IPS DF 4.7 (cell line): ENCODE results near the gene AGAP1.

Experiments
- DNase-seq: peaks from one replicate; pipeline ENCODE4 v3.0.0-alpha.2; 2013; ENCODE audit warnings: low spot score; ENCODE audit errors: extremely low read depth

Gene AGAP1

DNA sequence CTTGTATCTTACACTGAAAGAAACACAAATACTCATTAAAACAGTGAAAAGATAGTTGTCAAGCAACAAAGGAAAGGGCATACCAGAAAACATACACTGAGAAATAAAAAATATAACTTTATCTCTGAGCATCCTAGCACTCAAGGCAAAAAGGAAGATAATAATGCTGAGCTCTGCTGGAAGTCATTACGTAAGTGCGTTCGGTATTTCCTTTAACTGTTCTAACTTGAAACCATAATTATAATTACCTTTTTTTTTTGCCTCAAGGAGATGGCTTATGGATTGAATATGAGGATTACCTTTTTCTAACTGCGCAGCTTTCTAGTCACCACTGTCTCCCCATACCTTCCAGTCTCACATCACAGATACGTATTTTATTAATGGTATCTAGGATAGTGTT is 366.3 kb downstream of the AGAP1 start:
- DNase-seq = no peak

DNA sequence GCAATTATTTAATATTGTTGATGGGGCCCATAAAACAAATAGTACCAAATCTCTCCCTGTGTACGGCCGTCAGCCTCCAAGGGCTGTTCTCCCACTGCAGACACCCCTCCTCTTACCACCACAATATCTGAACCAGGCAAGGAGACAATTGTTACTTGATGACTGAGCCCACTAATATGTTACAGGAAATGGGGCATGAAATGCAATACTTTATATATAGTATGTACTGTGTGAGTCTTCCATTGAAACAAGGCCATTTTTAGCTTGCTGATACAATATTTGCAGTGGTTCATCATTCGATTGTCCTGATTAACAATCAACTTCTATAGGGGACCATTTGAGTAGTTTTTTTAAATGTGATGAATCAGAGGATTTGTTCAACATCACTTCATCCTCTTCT is 367.0 kb downstream of the AGAP1 start:
- no peak for DNase-seq

DNA sequence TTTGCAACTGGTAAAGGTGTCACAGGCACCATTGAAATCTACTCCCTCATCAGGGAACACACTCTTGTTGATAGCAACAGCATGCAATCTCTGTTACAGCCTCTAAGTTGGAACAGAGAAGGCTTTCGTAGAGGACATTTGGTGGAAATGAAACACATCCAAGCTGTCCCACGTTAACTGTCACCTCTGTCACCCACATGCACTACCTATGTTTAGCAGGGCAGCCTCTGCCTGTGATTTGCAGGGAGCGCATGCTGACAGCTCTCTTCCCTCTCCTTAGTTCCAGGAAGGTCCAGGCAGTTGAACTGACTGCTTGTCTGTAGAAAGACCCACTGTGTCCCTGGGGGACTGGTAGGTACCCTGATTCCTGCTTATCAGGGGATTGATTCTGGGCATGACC is 367.5 kb downstream of the AGAP1 start:
- no peak for DNase-seq

DNA sequence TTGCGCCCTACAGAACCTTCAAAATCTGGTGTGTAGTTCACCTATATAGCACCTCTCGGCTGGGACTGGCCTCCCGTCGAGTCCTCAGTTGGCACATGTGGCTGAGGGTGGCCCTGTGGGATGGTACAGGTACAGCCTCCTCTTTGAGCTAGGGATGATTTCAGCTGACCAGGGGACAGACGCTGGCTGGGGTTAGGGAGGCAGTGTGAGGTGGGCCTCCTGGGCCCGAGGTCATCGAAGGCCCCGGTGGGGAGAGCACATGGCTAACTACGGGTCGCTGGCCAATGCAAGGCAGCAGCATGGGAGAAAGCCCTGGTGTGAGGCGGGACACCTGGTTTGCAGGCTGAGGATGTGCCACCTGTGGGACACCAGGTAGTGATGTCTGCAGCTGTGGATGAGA is 369.6 kb downstream of the AGAP1 start:
- DNase-seq = no peak

DNA sequence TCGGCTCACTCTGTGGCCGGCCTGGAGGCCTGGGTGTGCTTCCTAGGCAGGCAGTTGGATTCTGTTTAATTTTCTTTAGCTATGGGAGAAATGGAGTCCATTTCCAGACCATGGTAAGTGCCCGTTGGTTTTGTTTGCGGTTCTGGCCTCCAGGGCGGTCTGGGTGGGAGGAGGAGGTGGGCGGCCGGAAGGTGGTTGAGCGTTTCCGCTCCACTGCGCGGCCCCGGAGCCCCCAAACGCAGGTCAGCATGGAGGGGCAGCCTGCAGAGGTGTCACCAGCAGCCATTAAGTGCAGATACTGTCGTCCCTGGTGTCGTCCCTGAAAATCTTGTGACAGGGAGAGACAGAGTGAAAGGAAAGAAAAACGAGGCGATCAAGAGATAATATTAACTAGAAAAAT is 370.5 kb downstream of the AGAP1 start:
- no peak for DNase-seq

DNA sequence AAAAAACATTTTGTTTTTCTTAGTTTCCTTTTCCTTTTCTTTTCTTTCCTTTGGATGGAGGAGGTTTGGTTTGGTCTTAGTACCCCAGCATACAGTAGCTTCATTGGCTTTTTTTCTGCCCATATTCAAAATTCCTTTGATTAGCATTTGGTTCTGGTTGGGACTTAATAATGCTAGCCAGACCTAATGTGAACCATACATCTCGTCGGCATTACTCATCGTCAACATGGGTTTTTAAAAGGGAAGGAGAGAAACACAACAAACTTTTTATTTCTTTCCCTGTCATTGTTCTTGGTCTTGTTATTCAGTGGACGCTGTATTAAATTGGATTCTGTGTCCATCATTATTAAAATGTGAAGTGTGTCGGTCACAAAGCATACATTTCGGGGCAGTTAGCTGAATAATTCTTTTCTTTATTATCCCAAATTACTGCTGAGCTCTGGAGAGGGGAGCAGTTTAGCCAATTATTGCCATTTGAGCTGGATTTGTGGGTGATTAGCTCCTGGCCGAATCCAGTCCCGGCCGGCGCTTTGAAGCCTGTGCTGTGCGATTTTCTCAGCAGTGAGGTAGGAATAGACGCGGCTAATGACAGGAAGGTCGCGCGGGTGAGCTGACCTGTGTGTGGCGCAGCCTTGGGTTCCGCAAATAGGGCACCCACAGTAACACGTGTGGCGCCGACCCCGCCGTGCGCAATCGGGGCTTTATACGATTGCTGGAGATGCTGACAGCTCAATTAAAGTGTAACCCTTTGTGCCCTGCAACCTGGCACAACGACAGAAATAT is 371.1 kb downstream of the AGAP1 start:
- DNase-seq = no peak

DNA sequence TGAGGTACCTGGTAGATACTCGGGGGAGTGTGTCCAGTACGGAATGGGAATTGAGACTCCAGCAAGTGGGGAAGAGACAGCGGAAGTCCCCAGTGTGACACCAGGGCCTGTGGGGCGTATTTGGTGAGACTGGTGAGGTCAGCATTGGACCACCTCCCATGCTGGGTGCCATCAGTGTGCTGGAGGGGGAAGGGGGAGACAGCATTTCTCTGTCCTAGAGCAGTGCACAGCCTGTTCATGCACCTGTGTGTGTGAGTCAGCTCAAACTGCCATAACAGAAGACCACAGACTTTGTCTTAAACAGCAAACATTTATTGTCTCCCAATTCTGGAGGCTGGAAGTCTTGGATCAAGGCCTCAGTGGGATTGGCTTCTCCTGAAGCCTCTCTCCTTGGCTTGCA is 372.5 kb downstream of the AGAP1 start:
- no peak for DNase-seq

DNA sequence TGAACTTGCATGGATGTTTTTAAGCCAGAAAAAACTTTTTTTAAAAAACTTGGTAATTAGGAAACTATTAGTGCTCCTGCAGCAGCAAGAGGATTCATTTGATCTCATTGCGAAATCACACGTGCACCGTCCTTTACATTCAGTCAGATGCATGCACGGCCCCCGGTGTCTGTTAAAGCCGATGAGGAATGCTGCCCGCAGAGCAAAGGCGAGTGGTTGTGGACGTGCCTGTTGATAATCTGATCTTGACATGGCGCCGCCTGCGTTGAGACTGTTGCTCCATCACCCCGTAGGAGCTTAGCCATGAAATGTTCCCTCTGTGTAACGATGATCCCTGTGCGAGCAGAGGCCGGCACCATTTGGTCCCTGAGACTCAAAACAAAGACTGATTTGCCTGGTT is 374.4 kb downstream of the AGAP1 start:
- no peak for DNase-seq

DNA sequence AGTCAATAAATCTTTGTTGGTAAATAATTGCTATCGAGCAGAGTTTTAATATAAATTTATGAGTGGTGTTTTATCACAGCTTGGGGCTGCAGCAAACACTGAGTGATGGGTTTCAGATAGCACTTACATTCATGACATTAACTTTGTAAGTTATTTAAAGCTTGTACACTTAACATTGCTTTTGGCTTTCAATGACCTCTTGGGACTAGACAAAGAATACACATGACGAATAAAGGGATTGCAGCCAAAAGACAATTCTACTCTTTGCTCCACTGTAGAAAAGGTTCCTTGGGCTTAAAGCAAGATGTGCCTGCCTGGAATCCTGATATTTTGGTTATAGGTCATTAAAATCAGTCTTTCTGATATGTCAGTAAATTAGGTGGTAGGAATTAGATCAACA is 374.8 kb downstream of the AGAP1 start:
- DNase-seq = no peak

DNA sequence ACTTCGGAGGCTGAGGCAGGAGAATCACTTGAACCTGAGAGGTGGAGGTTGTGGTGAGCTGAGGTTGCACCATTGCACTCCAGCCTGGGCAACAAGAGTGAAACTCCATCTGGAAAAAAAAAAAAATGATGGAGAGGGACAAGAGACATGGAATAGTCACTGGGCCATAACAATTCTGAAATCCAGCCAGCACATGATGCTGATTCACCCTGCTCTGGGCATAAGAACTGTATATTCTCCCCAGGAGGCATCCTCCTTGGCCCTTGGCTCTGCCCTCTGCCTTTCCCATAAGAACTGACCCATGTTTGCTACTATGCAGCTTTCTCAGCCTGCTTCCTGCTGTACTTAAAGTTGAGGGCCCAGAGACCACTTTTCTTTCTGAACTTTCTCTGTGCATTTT is 376.7 kb downstream of the AGAP1 start:
- DNase-seq = no peak

DNA sequence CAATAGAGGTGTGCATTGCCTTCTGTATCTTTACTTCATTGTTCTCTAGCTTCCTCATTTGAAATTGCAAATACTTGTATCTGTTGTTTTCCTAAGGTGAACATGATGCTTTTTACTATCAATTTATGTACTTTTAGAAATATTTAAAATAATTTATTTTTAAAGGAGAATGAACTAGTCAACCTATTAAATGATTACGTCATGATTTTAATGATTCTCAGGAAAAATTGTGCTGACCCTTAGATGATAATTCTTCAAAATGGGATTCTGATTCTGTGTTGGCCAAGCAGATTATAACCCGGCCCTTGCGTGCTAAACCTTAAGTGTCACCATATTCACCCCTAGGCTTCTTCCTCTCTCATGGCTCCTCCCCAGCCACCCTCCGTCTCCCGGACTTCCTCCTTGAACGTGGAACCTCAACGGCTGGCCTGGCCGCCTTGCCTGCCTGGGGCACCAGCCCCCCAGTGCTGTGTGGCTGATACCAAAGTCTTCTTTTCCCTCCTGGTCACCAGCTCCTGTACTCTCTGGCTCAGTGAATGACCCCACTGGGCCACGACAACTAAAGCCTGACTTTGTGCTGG is 382.3 kb downstream of the AGAP1 start:
- DNase-seq = no peak

DNA sequence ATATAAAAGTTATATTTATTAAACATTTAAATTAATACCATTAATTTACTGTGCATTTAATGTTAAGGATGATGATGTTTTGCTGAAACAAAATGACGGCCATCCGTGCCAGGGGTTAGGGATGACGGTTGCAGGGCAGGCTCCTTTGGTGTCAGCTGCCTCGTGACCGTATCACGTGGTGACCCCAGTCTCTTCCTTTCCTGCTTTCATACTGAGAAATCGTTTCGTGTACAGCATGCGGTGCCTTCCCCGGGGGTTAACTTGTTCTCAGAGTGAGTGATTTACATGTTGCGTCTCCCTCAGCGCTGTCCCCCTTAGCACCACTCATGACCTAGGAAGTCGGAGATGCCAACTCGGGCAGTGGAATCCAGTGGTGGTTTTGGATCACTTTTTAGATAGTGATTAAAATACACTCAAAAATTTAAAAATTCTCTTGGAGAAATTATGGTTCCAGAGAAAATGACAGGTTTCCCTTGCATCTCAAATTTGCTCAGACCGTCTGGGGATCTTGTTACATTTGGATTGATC is 383.5 kb downstream of the AGAP1 start:
- DNase-seq = no peak

DNA sequence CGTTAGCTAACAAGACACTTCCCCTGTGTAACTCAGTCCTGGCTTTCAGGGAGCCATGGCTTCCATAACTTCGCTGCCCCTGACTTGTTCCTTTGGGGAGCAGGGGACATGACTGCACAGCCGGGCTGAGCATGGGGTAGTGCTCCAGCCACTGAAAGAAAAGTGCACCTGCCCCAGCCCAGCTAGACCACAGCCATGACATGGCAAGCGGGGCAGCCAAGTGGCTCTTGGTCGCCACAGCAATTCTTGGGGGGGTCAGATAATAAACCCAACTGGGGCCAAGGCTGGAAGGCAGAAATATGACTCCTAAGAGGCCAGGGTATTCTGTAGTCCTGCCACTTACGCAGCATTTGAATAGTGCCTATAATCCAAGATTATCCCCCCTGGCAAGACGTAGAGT is 385.3 kb downstream of the AGAP1 start:
- DNase-seq = no peak

DNA sequence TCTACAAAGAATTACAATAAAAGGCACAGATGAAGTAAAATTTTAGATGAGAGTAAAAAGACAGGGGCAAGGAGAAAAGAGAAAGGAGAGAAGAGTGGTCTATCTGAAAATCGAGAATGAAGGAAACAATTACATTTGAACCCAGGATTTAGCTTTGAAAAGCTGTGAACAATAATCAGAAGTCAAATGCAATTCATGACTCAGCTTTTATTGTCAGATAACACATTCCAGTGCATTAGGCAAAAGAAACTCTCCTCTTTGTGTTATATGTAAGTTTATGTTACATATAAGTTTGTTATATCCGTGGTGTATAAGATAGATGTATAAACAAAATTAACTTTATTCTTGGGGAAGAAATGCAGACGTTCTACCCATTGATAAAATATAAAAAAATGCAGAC is 389.8 kb downstream of the AGAP1 start:
- DNase-seq = no peak

DNA sequence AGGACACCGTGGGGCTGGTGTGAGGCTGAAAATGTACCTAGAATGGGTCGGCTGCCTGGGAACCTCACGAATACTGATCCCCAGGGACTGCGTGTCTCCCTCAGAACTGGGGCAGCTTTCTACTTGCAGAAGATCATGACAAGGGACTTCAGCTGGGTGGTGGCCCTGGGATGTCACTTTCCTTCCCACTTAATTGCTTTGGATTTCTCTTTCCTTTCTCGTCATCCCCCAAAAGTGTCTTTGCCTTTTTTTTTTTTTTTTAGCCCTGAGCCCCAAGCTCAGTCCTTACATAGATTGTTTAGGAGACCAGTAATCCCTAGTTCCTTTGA is 395.4 kb downstream of the AGAP1 start:
- no peak for DNase-seq

DNA sequence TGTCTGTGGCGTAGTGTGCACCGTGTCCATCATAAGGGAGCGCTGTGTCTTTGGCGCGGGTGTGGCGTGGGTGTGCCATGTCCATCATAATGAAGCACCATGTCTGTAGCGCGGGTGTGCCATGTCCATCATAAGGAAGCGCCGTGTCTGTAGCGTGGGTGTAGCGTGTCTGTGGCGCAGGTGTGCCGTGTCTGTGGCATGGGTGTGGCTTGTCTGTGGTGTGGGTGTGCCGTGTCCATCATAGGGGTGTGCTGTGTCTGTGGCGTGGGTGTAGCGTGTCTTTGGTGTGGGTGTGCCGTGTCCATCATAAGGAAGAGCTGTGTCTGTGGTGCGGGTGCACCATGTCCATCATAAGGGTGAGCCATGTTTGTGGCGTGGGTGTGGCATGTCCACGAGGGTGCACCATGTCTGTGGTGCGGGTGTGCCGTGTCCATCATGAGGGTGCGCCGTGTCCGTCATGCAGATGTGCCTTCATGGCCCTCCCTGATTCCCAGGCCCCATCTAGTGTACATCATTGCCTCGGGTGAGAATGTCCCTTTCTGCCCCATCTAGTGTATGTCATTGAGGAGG is 399.4 kb downstream of the AGAP1 start:
- DNase-seq = no peak

DNA sequence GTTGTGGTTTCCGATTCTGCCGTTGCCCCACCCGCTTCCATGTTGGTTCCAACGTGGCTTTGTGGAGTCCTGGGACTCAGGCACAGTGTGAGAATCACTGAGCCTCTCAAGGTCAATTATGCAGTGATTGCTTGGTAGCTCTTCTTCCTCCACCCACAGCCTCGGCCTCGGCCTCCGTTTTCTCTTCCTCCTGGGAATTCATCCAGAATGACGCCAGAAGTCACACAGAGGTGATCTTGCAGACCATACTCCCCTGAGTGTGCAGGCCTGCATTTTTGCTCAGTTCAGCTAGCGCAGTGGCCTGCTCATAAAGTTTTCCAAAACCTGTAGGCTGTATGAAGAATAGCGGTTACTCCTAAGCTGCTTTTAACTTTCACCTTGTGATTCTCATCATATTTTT is 401.0 kb downstream of the AGAP1 start:
- DNase-seq = no peak

DNA sequence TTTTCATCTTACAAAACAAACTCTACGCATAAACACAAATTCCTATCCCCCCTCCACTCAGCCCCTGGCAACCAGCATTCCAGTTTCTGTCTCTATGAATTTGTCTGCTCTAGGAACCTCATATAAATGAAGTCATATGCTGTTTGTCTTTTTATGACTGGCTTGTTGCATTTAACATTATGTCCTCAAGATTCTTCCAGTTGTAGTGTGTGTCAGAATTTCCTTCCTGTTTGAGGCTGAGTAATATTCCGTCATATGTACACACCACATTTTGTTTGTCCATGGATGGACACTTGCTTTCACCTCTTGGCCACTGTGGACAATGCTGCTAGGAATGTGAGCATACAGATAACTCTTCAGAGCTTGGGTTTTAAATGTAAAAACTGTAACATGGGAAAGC is 402.2 kb downstream of the AGAP1 start:
- DNase-seq = no peak

DNA sequence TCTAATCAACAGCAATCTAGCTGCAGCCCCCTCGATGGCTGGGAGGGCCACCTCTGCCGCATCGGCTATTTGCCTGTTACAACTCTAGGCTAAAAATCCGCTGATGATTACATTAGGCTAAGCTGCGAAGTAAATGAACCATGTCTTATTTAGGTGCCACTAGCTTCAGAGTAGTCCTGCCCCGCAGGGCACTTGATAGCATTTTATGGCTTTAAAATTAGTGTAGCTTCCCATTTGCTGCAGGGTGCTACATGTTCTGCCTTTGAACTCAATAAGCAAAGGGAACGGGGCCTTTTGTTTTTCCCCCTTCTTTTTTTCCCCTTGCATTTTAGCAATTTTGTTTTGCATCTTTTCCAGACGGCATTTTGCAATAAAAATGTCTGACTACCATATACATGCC is 404.1 kb downstream of the AGAP1 start:
- no peak for DNase-seq

DNA sequence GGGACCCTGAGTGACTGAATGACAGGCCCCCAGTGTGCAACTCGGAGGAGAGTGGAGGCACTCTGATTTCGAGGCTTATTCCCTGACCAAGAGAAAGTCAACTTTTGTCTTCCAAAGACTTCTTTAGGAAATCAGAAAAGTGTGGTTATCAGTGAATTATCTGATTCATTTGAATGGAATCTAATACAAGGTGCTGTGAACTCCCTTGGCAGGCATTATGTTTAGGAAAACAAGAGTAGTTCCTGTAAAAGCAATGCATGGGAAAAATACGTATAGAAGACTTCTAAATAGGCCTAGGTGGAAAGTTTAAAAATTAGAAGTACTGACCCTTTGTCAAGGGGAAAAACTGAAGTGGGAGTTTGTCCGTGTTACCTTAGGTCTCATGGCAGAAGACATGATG is 404.9 kb downstream of the AGAP1 start:
- no peak for DNase-seq

DNA sequence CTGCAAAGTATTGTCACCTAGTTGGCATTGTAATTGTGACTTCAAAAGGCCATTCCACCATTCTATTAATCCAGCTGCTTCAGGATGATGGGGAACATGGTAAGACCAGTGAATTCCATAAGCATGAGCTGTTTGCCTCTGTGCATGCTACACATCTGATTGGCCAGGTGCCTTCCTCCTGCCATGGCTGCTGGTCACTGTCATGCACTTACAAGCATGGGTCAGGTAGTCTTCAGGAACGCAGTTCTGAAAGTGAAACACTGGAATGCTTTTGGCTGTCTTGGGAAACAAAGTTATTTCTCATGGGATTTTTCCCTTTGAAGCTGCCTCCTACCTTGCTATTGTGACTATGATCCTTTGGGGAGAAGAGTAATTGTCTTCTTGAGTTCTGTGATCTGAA is 406.8 kb downstream of the AGAP1 start:
- DNase-seq = no peak

DNA sequence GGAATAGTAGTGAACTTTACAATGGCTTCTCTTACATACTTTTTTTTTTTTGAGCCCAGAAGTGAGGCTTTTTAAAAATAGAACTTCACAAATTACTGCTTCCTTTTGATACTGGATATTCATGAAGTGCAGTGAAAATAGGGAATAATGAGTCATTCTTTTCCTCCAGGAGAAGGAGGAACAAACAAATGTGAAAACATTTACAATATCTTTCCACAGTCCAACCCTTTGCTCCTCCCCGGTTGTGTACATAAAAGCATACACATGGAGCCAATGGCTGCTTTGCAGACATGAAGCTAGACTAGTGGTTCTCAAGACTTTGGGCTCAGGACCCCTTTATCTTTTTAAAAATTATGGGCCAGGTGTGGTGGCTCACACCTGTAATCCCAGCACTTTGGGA is 407.4 kb downstream of the AGAP1 start:
- no peak for DNase-seq
